H1 (cell line): ENCODE data around the gene HSD17B10. TPM values are rescaled to one million over a fixed set of nuclear protein-coding genes. Genes with fewer than 3 reads are reported as not detected.

Source experiments
- CTCF ChIP-seq, 3 experiments: IDR thresholded peaks; 1 replicate in 2 of 3; 2 replicates in 1 of 3; pipeline versions ENCODE4 v1.5.1 to v1.6.1; 2011; ENCODE audit warnings: low read length in 3 of 3, mild to moderate bottlenecking in 3 of 3, inconsistent platforms in 2 of 3, low read depth in 1 of 3, moderate library complexity in 1 of 3; ENCODE audit not compliant: insufficient read depth in 1 of 3; ENCODE audit errors: control extremely low read depth in 1 of 3
- FOSL1 ChIP-seq: IDR thresholded peaks from 2 replicates; pipeline ENCODE4 v1.6.1; 2011; ENCODE audit warnings: mild to moderate bottlenecking, low read depth, low read length, moderate library complexity; ENCODE audit not compliant: insufficient read depth
- MAFK ChIP-seq: IDR thresholded peaks from 2 replicates; pipeline ENCODE4 v1.6.1; 2012; ENCODE audit warnings: low read depth, mild to moderate bottlenecking, improper control_type of control experiment, low read length
- RBBP5 ChIP-seq: IDR thresholded peaks from 2 replicates; pipeline ENCODE4 v1.7.1; 2012; ENCODE audit warnings: low read depth, mild to moderate bottlenecking, inconsistent platforms, low read length, moderate library complexity, borderline replicate concordance
- polyA plus RNA-seq, 7 experiments: library from polyadenylated mRNA; depleted of rRNA in 3 of 7; stranded (reverse) in 5 of 7; unstranded in 2 of 7; fragments of >200 nt in 5 of 7; fragments of 200-250 nt in 2 of 7; gene quantifications; 1 replicate in 5 of 7; 2 replicates in 1 of 7; 4 replicates in 1 of 7; pipeline versions ENCODE4 v1.2.1 to v1.2.3, GENCODE V29; 2011 to 2013; ENCODE audit warnings: missing spikeins in 2 of 7, mixed read lengths in 2 of 7
- total RNA-seq: library from RNA; stranded (reverse); fragmentation: NEBNext Ultra II Directional; extraction: Animal tissue kit (Norgen Biotek cat#: 25700); gene quantifications from 2 replicates; pipeline ENCODE4 v1.2.1, GENCODE V29; 2021

HSD17B10 gene
- total and polyA plus RNA-seq, 2 of the 8 experiments (the other 6 are each of a cell fraction or from before 2014, with no cell fraction given): 114 to 236 TPM

- TF ChIP-seq CTCF (IDR thresholded peaks at IDR 0.05; ENCODE audit: control extremely low read depth in 1 of 3, insufficient read depth in 1 of 3, low read depth in 1 of 3, low read length in 3 of 3) (no peak), RBBP5 (no peak), MAFK (no peak), FOSL1 (no peak)
These were observed 8.1 kb upstream of the HSD17B10 start (continued) for GRCh38 chrX:53442322-53442631.
